ENCODE data around the gene FAHD1. TPM values are rescaled to one million over a fixed set of nuclear protein-coding genes. Genes with fewer than 3 reads are reported as not detected.

FAHD1 gene
- total and polyA plus RNA-seq, 9 of the 15 experiments (the other 6 are each of a cell fraction or from before 2014, with no cell fraction given): 2.2 to 20.9 (median 10.7) TPM

- TF ChIP-seq SLC30A9 (CRISPR knock-in tag; IDR thresholded peaks at IDR 0.05) (no peak), CAMTA2 (CRISPR knock-in tag; conservative IDR thresholded peaks at IDR 0.05) (no peak), CEBPG (CRISPR knock-in tag; IDR thresholded peaks at IDR 0.05) (no peak), CEBPG (tag; conservative IDR thresholded peaks at IDR 0.05 in 1 of 2, IDR thresholded peaks at IDR 0.05 in 1 of 2) (no peak), HDAC3 (IDR thresholded peaks at IDR 0.05; ENCODE audit: borderline replicate concordance, partially characterized antibody) (peak; percentile 93), GMEB1 (CRISPR knock-in tag; IDR thresholded peaks at IDR 0.05) (0 out of 2 replicates have a peak, but pooled peaks have one; percentile 10), SAFB2 (IDR thresholded peaks at IDR 0.05; ENCODE audit: borderline replicate concordance, low read depth, low read length, severe bottlenecking) (no peak), ZNF280B (CRISPR knock-in tag; IDR thresholded peaks at IDR 0.05) (no peak), PBX2 (CRISPR knock-in tag; IDR thresholded peaks at IDR 0.05; ENCODE audit: low read depth) (no peak), PBX2 (tag; conservative IDR thresholded peaks at IDR 0.05; ENCODE audit: low read depth) (peak; percentile 75; the same call in 1 of the 2 replicates), ZNF76 (CRISPR knock-in tag; IDR thresholded peaks at IDR 0.05; ENCODE audit: borderline replicate concordance) (no peak), HCFC1 (IDR thresholded peaks at IDR 0.05; ENCODE audit: low read depth, low read length) (no peak), SMC3 (conservative IDR thresholded peaks at IDR 0.05; ENCODE audit: insufficient read depth, low read depth, low read length) (0 out of 2 replicates have a peak, but pooled peaks have one; percentile 11), USF2 (CRISPR knock-in tag; IDR thresholded peaks at IDR 0.05) (no peak), DACH1 (IDR thresholded peaks at IDR 0.05; ENCODE audit: partially characterized antibody) (peak; percentile 79), ARID1B (IDR thresholded peaks at IDR 0.05) (peak; percentile 98), SNIP1 (IDR thresholded peaks at IDR 0.05; ENCODE audit: low read depth) (no peak), HDAC2 (IDR thresholded peaks at IDR 0.05) (peak; percentile 98), ATF3 (IDR thresholded peaks at IDR 0.05) (peak; percentile 58; the same call in 1 of the 2 replicates), ATF3 (CRISPR knock-in tag; conservative IDR thresholded peaks at IDR 0.05) (no peak; the same call in 1 of the 2 replicates), NELFE (IDR thresholded peaks at IDR 0.05; ENCODE audit: insufficient read depth, insufficient read length) (no peak)
These were observed 5.9 kb downstream of the FAHD1 start (continued) for GRCh38 chr16:1832838-1833454.

All from K562 (cell line).